LNCaP clone FGC (cell line): ENCODE results near the gene C6orf47.

Experiments used
- DNase-seq: peaks from one replicate; pipeline ENCODE4 v3.0.0-alpha.2; 2011; ENCODE audit warnings: low read depth
- H3K4me3 ChIP-seq: 2 replicates; pipeline ENCODE4 v1.5.1; 2011; ENCODE audit warnings: mild to moderate bottlenecking, low read depth, low read length, control low read depth
- CTCF ChIP-seq: IDR thresholded peaks from 2 replicates; pipeline ENCODE4 v1.5.1; 2012; ENCODE audit warnings: mild to moderate bottlenecking; ENCODE audit not compliant: control insufficient read depth, insufficient read depth; ENCODE audit errors: extremely low read depth

Gene C6orf47

GRCh38 chr6:31634131-31634530 lies 26.4 kb downstream of the C6orf47 start:
- no peak for DNase-seq
- no peak for TF ChIP-seq CTCF
- no peak overlapping the region for H3K4me3 ChIP-seq

- H3K4me3 ChIP-seq: no peak overlapping the region
- no peak for TF ChIP-seq CTCF
- DNase-seq: no peak
Measured at GRCh38 chr6:31633447-31633846, 27.1 kb downstream of the C6orf47 start.

GRCh38 chr6:31632279-31632946 lies 28.2 kb downstream of the C6orf47 start:
- TF ChIP-seq CTCF: no peak
- no peak overlapping the region for H3K4me3 ChIP-seq
- DNase-seq: no peak

- TF ChIP-seq CTCF: no peak
- DNase-seq: no peak
- no peak overlapping the region for H3K4me3 ChIP-seq
Measured at GRCh38 chr6:31631681-31632278, 28.8 kb downstream of the C6orf47 start.

- DNase-seq: no peak
- no peak for TF ChIP-seq CTCF
- no peak overlapping the region for H3K4me3 ChIP-seq
Measured at GRCh38 chr6:31631209-31631608, 29.4 kb downstream of the C6orf47 start.

GRCh38 chr6:31630177-31630934 lies 30.2 kb downstream of the C6orf47 start:
- no peak overlapping the region for H3K4me3 ChIP-seq
- DNase-seq: no peak
- no peak for TF ChIP-seq CTCF
